AML-193 (cell line): ENCODE results near the gene SLC25A11.

Experiments used
- DNase-seq, 2 experiments: peaks; one replicate each; lab custom pipeline; 2025; lab: John Stamatoyannopoulos, UW

SLC25A11 gene

GRCh38 chr17:4895121-4895520 is 44.7 kb downstream of the SLC25A11 start:
- DNase-seq, result no peak

DNA sequence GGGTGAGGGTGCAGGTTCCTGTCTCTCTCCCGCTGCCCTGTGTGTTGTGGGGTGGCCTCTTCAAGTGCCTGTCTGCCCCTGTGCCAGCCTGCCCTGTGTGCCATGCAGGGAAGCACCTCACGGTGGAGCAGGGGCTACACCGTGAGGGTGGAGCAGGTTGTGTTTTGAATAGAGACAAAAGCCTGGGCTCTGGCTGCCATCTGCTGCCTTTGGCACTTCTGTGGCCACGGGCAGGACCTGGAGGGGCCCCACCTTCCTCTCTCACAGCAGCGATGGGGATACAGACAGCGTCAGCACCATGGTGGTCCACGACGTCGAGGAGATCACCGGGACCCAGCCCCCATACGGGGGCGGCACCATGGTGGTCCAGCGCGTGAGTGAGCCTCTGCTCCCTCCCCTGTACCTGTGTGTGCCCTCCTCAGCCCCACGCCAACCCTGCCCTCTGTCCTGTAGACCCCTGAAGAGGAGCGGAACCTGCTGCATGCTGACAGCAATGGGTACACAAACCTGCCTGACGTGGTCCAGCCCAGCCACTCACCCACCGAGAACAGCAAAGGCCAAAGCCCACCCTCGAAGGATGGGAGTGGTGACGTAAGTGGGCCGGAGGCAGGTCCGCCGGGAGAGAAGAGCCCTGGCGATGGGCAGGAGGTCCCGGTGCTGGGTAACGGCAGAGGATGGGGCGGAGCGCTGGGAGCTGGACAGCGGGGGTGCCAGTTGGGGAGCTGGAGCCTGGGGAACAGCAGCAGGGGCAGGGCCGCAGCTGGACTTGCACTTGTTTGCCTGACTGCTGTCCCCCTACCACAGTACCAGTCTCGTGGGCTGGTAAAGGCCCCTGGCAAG is 45.9 kb downstream of the SLC25A11 start:
- DNase-seq, result no peak

GRCh38 chr17:4893272-4893671 is 46.6 kb downstream of the SLC25A11 start:
- no peak for DNase-seq

- DNase-seq, result no peak
Measured at GRCh38 chr17:4892499-4893221, 47.2 kb downstream of the SLC25A11 start.

DNA sequence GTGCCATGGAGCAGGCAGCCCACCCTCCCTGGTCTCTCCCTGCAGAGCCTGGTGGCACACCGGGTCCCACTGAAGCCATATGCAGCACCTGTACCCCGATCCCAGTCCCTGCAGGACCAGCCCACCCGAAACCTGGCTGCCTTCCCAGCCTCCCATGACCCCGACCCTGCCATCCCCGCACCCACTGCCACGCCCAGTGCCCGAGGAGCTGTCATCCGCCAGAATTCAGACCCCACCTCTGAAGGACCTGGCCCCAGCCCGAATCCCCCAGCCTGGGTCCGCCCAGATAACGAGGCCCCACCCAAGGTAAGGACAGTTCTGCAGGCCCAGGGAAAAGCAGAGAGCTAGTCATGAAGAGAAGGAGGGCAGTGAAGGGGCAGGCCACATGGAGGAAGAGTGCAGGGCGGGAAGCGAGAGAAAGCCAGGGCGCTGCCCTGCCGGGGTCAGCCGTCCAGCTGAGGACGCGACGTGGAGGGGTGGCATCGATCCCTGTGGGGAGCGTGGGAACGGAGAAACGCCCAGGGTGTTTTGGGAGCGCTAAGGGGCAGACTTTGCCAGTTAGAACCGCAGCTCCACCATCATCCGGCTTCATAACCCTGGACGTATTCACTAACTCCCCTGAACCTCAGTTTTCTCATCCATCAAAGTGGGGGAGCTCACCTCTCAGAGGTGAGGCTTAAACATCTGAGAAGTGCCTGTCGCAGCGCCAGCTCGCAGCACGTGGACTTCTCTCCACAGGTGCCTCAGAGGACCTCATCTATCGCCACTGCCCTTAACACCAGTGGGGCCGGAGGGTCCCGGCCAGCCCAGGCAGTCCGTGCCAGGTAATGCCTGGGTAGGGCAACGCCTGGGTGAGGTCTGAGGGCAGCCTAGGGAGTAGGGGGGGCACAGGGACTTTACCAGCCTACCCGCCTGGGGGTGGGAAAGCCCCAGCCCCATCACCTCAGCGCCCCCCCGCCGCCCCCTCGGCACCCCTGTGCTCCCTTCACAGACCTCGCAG is 48.1 kb downstream of the SLC25A11 start:
- no peak for DNase-seq

- DNase-seq, result no peak
Measured at GRCh38 chr17:4887581-4887980, 52.3 kb downstream of the SLC25A11 start.
